Endometrium (tissue), 2 donors: ENCODE data around the gene AP3D1.
"Not testable (repeated sequence)": the region's sequence is repeated elsewhere in the genome, so short reads cannot be mapped to it uniquely, and the experiment has no call there.

ENCODE experiments used
- FAIRE-seq: peaks from 2 replicates; lab custom pipeline; 2012; peaks lifted over from hg19 to GRCh38; lab: Jason Lieb, UNC
- donor health status: control.
- donor health status: control.

The AP3D1 gene

GRCh38 chr19:2149980-2150793 lies 1.2 kb downstream of the AP3D1 start:
- FAIRE-seq, result no peak

- FAIRE-seq, result no peak
Observed at GRCh38 chr19:2148482-2149135, 2.8 kb downstream of the AP3D1 start.

DNA sequence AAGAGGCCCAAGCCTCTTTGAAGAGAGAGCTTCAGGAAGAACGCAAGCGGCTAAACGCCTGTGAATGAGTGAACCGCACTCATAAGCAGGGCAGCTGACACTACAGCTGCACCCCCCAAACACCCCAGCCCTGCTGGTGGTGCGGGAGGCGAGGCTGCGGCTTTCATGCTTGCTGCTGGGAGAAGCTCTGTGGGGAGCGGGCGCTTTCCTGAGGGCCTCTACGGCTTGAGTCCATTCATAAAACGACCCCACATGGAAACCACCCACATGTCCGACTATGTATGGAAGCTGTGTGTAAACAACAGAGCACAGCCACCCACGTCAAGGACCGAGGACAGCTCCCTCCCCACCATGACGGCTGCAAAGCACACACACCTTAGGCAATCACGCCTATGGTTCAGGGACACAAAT lies 5.5 kb downstream of the AP3D1 start:
- FAIRE-seq, result no peak

- FAIRE-seq, result no peak
Observed at GRCh38 chr19:2144190-2144589, 7.2 kb downstream of the AP3D1 start.

DNA sequence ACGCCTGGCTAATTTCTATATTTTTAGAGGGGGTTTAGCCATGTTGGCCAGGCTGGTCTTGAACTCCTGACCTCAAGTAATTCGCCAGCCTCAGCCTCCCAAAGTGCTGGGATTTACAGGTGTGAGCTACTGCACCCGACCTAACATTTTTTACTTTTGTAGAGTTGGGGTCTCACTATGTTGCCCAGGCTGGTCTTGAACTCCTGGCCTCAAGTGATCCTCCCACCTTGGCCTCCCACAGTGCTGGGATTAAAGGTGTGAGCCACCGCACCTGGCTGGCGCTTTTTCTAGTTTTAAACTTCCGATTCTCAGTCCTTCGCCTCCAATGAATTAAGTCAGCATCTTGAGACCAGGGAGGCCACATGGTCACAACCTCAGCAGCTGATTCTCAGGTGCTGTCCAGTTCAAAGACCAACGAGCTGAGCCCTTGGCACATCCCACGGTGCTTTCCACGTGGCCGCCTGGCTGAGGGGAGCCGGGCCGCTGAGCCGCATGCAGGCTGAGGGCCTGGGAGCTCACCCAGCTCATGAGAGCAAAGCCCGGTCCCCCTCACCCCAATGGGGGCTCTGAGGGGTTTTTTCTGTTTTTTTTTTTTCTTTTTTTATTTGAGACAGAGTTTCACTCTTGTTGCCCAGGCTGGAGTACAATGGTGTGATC lies 9.1 kb downstream of the AP3D1 start:
- no peak for FAIRE-seq

GRCh38 chr19:2140138-2140569 lies 11.2 kb downstream of the AP3D1 start:
- FAIRE-seq, result no peak

- no peak for FAIRE-seq
Observed at GRCh38 chr19:2139385-2140137, 11.8 kb downstream of the AP3D1 start.

GRCh38 chr19:2138061-2138728 lies 13.2 kb downstream of the AP3D1 start:
- FAIRE-seq, result no peak

- FAIRE-seq, result no peak
Observed at GRCh38 chr19:2136796-2137195, 14.6 kb downstream of the AP3D1 start.

GRCh38 chr19:2135474-2136402 lies 15.6 kb downstream of the AP3D1 start:
- no peak for FAIRE-seq

GRCh38 chr19:2132731-2133490 lies 18.5 kb downstream of the AP3D1 start:
- no peak for FAIRE-seq

DNA sequence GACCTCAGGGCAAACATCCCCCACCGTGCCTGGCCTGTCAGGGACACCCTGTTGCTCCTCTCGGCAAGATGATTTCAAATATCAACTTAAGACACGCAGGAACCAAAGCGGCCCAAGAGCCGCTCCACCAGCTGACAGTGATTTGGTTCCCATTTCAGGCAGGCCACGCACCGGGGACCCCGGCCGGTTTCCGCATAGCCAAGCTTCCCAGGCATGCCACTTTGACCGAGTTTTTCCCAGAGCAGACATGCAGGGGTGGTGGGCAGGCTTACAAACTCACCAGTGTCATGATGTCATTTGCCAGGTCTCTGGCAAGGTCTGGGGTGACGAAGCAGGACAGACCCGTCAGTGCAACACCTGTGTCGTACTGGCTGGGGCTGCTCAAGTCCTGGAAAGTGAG lies 19.2 kb downstream of the AP3D1 start:
- FAIRE-seq, result no peak

- FAIRE-seq, result not testable (repeated sequence)
Observed at GRCh38 chr19:2131012-2131975, 20.1 kb downstream of the AP3D1 start.

GRCh38 chr19:2129892-2130770 lies 21.2 kb downstream of the AP3D1 start:
- no peak for FAIRE-seq

GRCh38 chr19:2129486-2129885 lies 21.9 kb downstream of the AP3D1 start:
- no peak for FAIRE-seq

GRCh38 chr19:2129022-2129421 lies 22.3 kb downstream of the AP3D1 start:
- FAIRE-seq, result no peak

DNA sequence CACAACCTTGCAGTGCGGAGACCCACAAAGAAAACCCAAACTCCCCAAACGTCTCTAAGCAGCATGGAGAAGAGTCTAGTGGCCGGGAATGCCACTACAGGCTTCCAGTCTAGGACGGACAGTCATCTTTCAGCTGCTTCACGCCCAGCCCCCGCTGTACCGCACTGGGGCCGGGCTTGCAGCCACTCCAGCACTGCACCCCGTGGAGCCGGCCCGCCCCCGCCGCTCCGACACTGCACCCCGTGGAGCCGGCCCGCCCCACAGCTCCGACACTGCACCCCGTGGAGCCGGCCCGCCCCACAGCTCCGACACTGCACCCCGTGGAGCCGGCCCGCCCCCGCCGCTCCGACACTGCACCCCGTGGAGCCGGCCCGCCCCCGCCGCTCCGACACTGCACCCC lies 23.1 kb downstream of the AP3D1 start:
- not testable (repeated sequence) for FAIRE-seq

GRCh38 chr19:2127758-2128157 lies 23.6 kb downstream of the AP3D1 start:
- FAIRE-seq, result no peak
